Measurements from ENCODE around the gene SLC38A10. TPM values are rescaled to one million over a fixed set of nuclear protein-coding genes. Genes with fewer than 3 reads are reported as not detected.
A peak's percentile ranks its signal among the peaks of the same experiment; 100 is the strongest.

SLC38A10 gene
- total and polyA plus RNA-seq, 2 experiments from 2014 or later = 94.4 to 131 TPM

- no peak overlapping the region for H3K4me3 ChIP-seq
- TF ChIP-seq CTCF (IDR thresholded peaks at IDR 0.05; ENCODE audit: low read depth, low read length) = no peak
- H3K27me3 ChIP-seq = no peaks in the 10 kb centered on the region
- no peak for DNase-seq (ENCODE audit: low read depth in 1 of 2, low spot score in 1 of 2)
- no peak overlapping the region for H3K27ac ChIP-seq
- no peaks in the 10 kb centered on the region for H3K9me3 ChIP-seq (ENCODE audit: low read depth)
- H3K36me3 ChIP-seq = no peaks in the 10 kb centered on the region
- H3K4me1 ChIP-seq (ENCODE audit: low read depth) = peaks cover 10% of the 10 kb centered on the region
Observed at GRCh38 chr17:81323411-81323868, 28.3 kb upstream of the SLC38A10 start.

- no peaks in the 10 kb centered on the region for H3K9me3 ChIP-seq (ENCODE audit: low read depth)
- H3K4me3 ChIP-seq = no peak overlapping the region
- no peak for TF ChIP-seq CTCF (IDR thresholded peaks at IDR 0.05; ENCODE audit: low read depth, low read length)
- no peaks in the 10 kb centered on the region for H3K27me3 ChIP-seq
- H3K27ac ChIP-seq = no peak overlapping the region
- DNase-seq (ENCODE audit: low read depth in 1 of 2, low spot score in 1 of 2) = no peak
- H3K36me3 ChIP-seq = no peaks in the 10 kb centered on the region
- H3K4me1 ChIP-seq (ENCODE audit: low read depth) = peaks cover 14% of the 10 kb centered on the region
Observed at GRCh38 chr17:81323083-81323369, 27.9 kb upstream of the SLC38A10 start.

GRCh38 chr17:81322271-81323082, 27.4 kb upstream of the SLC38A10 start:
- no peaks in the 10 kb centered on the region for H3K27me3 ChIP-seq
- H3K36me3 ChIP-seq = no peaks in the 10 kb centered on the region
- TF ChIP-seq CTCF (IDR thresholded peaks at IDR 0.05; ENCODE audit: low read depth, low read length) = peak; percentile 22
- no peaks in the 10 kb centered on the region for H3K9me3 ChIP-seq (ENCODE audit: low read depth)
- no peak overlapping the region for H3K4me3 ChIP-seq
- DNase-seq (ENCODE audit: low read depth in 1 of 2, low spot score in 1 of 2) = no peak
- H3K27ac ChIP-seq = no peak overlapping the region
- H3K4me1 ChIP-seq (ENCODE audit: low read depth) = peaks cover 19% of the 10 kb centered on the region

- no peaks in the 10 kb centered on the region for H3K36me3 ChIP-seq
- no peaks in the 10 kb centered on the region for H3K27me3 ChIP-seq
- no peak for TF ChIP-seq CTCF (IDR thresholded peaks at IDR 0.05; ENCODE audit: low read depth, low read length)
- H3K9me3 ChIP-seq (ENCODE audit: low read depth) = no peaks in the 10 kb centered on the region
- no peak for DNase-seq (ENCODE audit: low read depth in 1 of 2, low spot score in 1 of 2)
- H3K27ac ChIP-seq = no peak overlapping the region
- peaks cover 23% of the 10 kb centered on the region for H3K4me1 ChIP-seq (ENCODE audit: low read depth)
- H3K4me3 ChIP-seq = no peak overlapping the region
Observed at GRCh38 chr17:81317961-81318605, 23.0 kb upstream of the SLC38A10 start.

- no peak for DNase-seq (ENCODE audit: low read depth in 1 of 2, low spot score in 1 of 2)
- Histone ChIP-seq H3K36me3 (no peaks in the 10 kb centered on the region), H3K27me3 (no peaks in the 10 kb centered on the region), H3K4me3 (no peak overlapping the region), H3K4me1 (ENCODE audit: low read depth) (peaks cover 21% of the 10 kb centered on the region), H3K27ac (no peak overlapping the region), H3K9me3 (ENCODE audit: low read depth) (no peaks in the 10 kb centered on the region)
- TF ChIP-seq CTCF (IDR thresholded peaks at IDR 0.05; ENCODE audit: low read depth, low read length) = no peak
Observed at GRCh38 chr17:81317530-81317821, 22.4 kb upstream of the SLC38A10 start.
